A673 (cell line): ENCODE results near the gene DPEP2. TPM values are rescaled to one million over a fixed set of nuclear protein-coding genes. Genes with fewer than 3 reads are reported as not detected.

Experiments used
- BruUV-seq: library from RNA; stranded (reverse); fragments of 400-500 nt; replicated peaks from 2 replicates; lab custom pipeline; 2021; lab: Mats Ljungman, UMichigan
- CTCF ChIA-PET: fragments of 300-600 bp; sonication (Branson Sonifier 250); formaldehyde crosslinking; loops from one replicate; lab custom pipeline; 2022; ENCODE audit warnings: antibody characterized with exemption; lab: Charles Lee
- POLR2A ChIA-PET: fragments of 300-600 bp; sonication (Branson Sonifier 250); formaldehyde crosslinking; loops from one replicate; lab custom pipeline; 2022; ENCODE audit warnings: antibody characterized with exemption; ENCODE audit not compliant: low non-redundant PET; lab: Charles Lee
- DNase-seq: peaks from one replicate; pipeline ENCODE4 v3.0.0-alpha.2; 2015; ENCODE audit warnings: low spot score
- H3K27ac ChIP-seq: fragments of 200-600 bp; sonication (generic); 2 replicates; pipeline ENCODE4 v1.5.1; 2016; ENCODE audit warnings: mixed run types, low read depth, mild to moderate bottlenecking, mixed read lengths, antibody characterized with exemption, low read length; ENCODE audit not compliant: poor library complexity, severe bottlenecking
- H3K27me3 ChIP-seq: fragments of 200-600 bp; sonication (generic); replicated peaks from 2 replicates; pipeline ENCODE4 v1.6.1; 2017; ENCODE audit warnings: mixed run types, low read depth, mild to moderate bottlenecking, mixed read lengths, antibody characterized with exemption, low read length; ENCODE audit not compliant: insufficient read depth, poor library complexity
- H3K36me3 ChIP-seq: fragments of 200-600 bp; sonication (generic); 2 replicates; pipeline ENCODE4 v1.6.1; 2016; ENCODE audit warnings: mixed run types, mild to moderate bottlenecking, mixed read lengths, antibody characterized with exemption, low read length; ENCODE audit not compliant: insufficient read depth, poor library complexity, severe bottlenecking
- H3K4me1 ChIP-seq: fragments of 200-600 bp; sonication (generic); 2 replicates; pipeline ENCODE4 v1.6.1; 2017; ENCODE audit warnings: mixed run types, mild to moderate bottlenecking, mixed read lengths, antibody characterized with exemption, low read length; ENCODE audit not compliant: insufficient read depth, poor library complexity, severe bottlenecking
- H3K4me3 ChIP-seq: fragments of 200-600 bp; sonication (generic); 2 replicates; pipeline ENCODE4 v1.5.1; 2016; ENCODE audit warnings: low read depth, mixed run types, mild to moderate bottlenecking, mixed read lengths, low read length; ENCODE audit not compliant: poor library complexity, severe bottlenecking
- H3K9me3 ChIP-seq: fragments of 200-600 bp; sonication (generic); 2 replicates; pipeline ENCODE4 v1.6.1; 2016; ENCODE audit warnings: mixed run types, low read depth, mild to moderate bottlenecking, mixed read lengths, antibody characterized with exemption, low read length; ENCODE audit not compliant: poor library complexity, severe bottlenecking
- EZH2 ChIP-seq: fragments of 200-600 bp; sonication (generic); IDR thresholded peaks from 2 replicates; pipeline ENCODE4 v1.6.1; 2017; ENCODE audit warnings: borderline replicate concordance, low read depth, mild to moderate bottlenecking, mixed read lengths, antibody characterized with exemption, low read length; ENCODE audit not compliant: poor library complexity, severe bottlenecking
- intact Hi-C: fragments of 100-400 bp; cut with micrococcal nuclease; formaldehyde crosslinking; loops from one replicate; pipeline ENCODE4 v1.10.0; 2022; ENCODE audit not compliant: unreplicated experiment
- total RNA-seq: library from RNA; stranded (reverse); gene quantifications from 2 replicates; pipeline ENCODE4 v1.2.3, GENCODE V29; 2021
- TF ChIP-seq, protein P1 (sequence below): fragments of 300-800, 200-600 bp; sonication (generic); conservative IDR thresholded peaks from 2 replicates; pipeline ENCODE4 v1.5.1; 2017; ENCODE audit warnings: low read depth, mild to moderate bottlenecking, antibody characterized with exemption, low read length, moderate library complexity, mixed read lengths

DPEP2 gene
- total RNA-seq, 1 experiment from 2014 or later: not detected

DNA sequence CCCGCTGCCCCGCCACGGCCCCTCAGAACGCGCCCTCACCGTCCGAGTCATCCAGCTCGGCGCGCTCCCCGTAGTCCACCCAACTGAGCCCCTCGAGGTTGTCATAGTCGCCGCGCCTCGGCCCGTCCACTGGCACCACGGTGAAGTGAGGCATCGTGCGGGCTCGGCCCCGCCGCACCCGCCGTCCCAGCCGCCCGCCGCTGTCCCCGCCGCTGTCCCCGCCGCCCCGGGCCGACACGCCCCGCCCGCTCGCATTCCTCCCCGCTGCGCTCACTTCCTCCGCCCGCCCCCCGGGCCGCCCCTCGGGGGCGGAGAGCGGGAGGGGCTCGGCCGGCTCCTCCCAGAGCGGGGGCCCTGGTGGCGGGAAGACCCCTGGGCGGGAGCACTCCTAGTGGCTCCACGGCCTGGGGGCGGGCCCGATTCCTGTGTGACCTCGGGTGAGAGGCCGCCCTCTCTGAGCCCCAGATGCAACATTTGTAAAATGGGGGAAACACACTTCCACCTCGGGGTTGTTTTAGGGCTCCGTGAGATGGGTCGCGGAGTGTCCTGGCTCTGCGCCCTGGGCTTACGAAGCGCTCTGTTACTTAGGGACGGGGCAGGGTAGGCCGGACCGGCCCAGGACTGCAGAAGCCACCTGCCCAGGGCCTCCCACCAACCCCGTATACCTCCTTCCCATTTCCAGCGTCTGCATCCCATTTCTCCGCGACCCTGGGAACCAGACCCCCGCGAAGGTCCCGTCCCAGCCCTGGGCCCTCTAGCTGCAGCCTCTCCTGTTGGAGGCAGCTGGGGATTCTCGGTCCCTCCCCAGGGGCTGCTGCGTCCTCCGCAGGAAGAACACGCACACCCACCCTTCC lies 30.7 kb downstream of the DPEP2 start, which contains the start of gene SLC12A4:
Gene SLC12A4, minus strand, starts transcription at position 238 of the 854 bp plus-strand sequence. Its CDS starts 84 bp downstream, at position 154.
- POLR2A ChIA-PET: no interaction called here
- Histone ChIP-seq H3K36me3 (no peaks in the 10 kb centered on the region), H3K9me3 (no peaks in the 10 kb centered on the region), H3K27me3 (no peaks in the 10 kb centered on the region), H3K27ac (peak within 1 kb of the TSS; percentile 87), H3K4me3 (peak within 1 kb of the TSS; percentile 68), H3K4me1 (peaks cover 19% of the 10 kb centered on the region)
- intact Hi-C loops: no loop called here
- CTCF ChIA-PET: no interaction called here
- BruUV-seq: no TSS peak
- TF ChIP-seq, protein P1, sequence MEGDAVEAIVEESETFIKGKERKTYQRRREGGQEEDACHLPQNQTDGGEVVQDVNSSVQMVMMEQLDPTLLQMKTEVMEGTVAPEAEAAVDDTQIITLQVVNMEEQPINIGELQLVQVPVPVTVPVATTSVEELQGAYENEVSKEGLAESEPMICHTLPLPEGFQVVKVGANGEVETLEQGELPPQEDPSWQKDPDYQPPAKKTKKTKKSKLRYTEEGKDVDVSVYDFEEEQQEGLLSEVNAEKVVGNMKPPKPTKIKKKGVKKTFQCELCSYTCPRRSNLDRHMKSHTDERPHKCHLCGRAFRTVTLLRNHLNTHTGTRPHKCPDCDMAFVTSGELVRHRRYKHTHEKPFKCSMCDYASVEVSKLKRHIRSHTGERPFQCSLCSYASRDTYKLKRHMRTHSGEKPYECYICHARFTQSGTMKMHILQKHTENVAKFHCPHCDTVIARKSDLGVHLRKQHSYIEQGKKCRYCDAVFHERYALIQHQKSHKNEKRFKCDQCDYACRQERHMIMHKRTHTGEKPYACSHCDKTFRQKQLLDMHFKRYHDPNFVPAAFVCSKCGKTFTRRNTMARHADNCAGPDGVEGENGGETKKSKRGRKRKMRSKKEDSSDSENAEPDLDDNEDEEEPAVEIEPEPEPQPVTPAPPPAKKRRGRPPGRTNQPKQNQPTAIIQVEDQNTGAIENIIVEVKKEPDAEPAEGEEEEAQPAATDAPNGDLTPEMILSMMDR: no peak
- no peak for TF ChIP-seq EZH2
- DNase-seq: peak; percentile 93

DNA sequence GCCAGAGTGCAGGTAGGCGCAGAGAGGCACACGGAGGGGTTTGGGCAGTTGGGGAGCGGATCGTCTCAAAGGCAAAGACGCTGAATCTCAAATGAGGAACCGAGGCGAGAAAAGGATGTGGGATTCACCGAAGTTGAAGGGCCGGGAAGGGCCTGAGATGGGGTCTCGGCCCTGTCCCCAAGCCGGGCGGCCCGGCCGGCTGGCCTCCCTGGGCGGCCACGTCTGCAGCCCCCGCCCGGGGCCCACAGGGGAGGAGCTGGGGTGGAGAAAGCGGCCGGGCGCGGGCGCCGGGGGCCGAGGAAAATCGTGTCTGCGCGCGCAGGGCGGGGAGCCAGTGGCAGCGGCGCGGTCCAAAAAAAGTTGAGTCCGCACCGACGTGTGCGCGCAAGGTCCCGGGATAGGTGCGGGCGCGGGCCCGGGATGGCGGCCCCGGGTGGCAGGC lies 31.3 kb downstream of the DPEP2 start:
- DNase-seq: peak; percentile 42
- no peak for TF ChIP-seq EZH2
- TF ChIP-seq, protein P1: no peak
- H3K4me3 ChIP-seq: peak overlapping the region; percentile 68
- intact Hi-C loops: no loop called here
- H3K27me3 ChIP-seq: no peaks in the 10 kb centered on the region
- peaks cover 19% of the 10 kb centered on the region for H3K4me1 ChIP-seq
- no peaks in the 10 kb centered on the region for H3K9me3 ChIP-seq
- POLR2A ChIA-PET: no interaction called here
- no peaks in the 10 kb centered on the region for H3K36me3 ChIP-seq
- CTCF ChIA-PET: no interaction called here
- BruUV-seq: no TSS peak
- H3K27ac ChIP-seq: peak overlapping the region; percentile 87

GRCh38 chr16:67967183-67967957 lies 31.9 kb downstream of the DPEP2 start:
- ChIA-PET POLR2A (no interaction called here), CTCF (interaction anchor here (0.7 kb wide), 1 partner anchor 446 kb away, joined by 3 read pairs; no protein-coding TSS in a partner anchor)
- intact Hi-C loops: no loop called here
- Histone ChIP-seq H3K4me1 (peaks cover 19% of the 10 kb centered on the region), H3K27me3 (no peaks in the 10 kb centered on the region), H3K27ac (peak overlapping the region; percentile 87), H3K36me3 (peaks cover 4% of the 10 kb centered on the region), H3K4me3 (peak overlapping the region; percentile 68), H3K9me3 (no peaks in the 10 kb centered on the region)
- TF ChIP-seq EZH2: no peak
- TF ChIP-seq, protein P1: no peak
- TSS peak; percentile 39 for BruUV-seq
- DNase-seq: peak; percentile 45
